Mucosa of gallbladder (tissue), 1 donor: ENCODE data around the gene HAT1. TPM values are rescaled to one million over a fixed set of nuclear protein-coding genes. Genes with fewer than 3 reads are reported as not detected.

ENCODE experiments used
- total RNA-seq: library from RNA; stranded (reverse); gene quantifications from one replicate; pipeline ENCODE4 v1.2.1, GENCODE V29; 2021
- donor health status: DM: no; HTN: no; CAD: no.

HAT1 gene
- total RNA-seq, 1 donor from 2014 or later: 24.3 TPM

Other genes with a start within 250 kb of the HAT1 start
- gene DYNC1I2, start 235.0 kb upstream of the HAT1 start, total RNA-seq: 110 TPM
- gene SLC25A12, start 28.2 kb upstream of the HAT1 start, total RNA-seq: 9.2 TPM
- gene METAP1D, start 77.5 kb downstream of the HAT1 start, total RNA-seq: 2.7 TPM
- 0.46 TPM for gene DLX1, start 163.0 kb downstream of the HAT1 start, total RNA-seq
- 0.14 TPM for gene DLX2, start 180.4 kb downstream of the HAT1 start, total RNA-seq